GM23338 (cell line): Measurements from ENCODE around the gene RNF220. TPM values are rescaled to one million over a fixed set of nuclear protein-coding genes. Genes with fewer than 3 reads are reported as not detected.

Experiments used
- ATAC-seq: fragments of 200-7000 bp; cut with Tn5 transposase; 3 replicates; pipeline ENCODE4 v1.9.1; 2020
- DNase-seq: peaks from one replicate; pipeline ENCODE4 v3.0.0-alpha.2; 2015; ENCODE audit warnings: low spot score
- H2AFZ ChIP-seq: fragments of 200-600 bp; sonication (generic); 2 replicates; pipeline ENCODE4 v1.8.0; 2016; ENCODE audit warnings: antibody characterized with exemption, mild to moderate bottlenecking, moderate library complexity
- H3F3A ChIP-seq: fragments of 200-600 bp; sonication (generic); replicated peaks from 2 replicates; pipeline ENCODE4 v1.8.0; 2017; ENCODE audit warnings: antibody characterized with exemption, mixed run types, low read depth
- H3K27ac ChIP-seq: fragments of 200-600 bp; sonication (generic); 2 replicates; pipeline ENCODE4 v1.6.1; 2016; ENCODE audit warnings: low read depth
- H3K27me3 ChIP-seq: fragments of 200-600 bp; sonication (generic); 2 replicates; pipeline ENCODE4 v1.8.0; 2016; ENCODE audit warnings: mild to moderate bottlenecking, mixed run types, moderate library complexity; ENCODE audit not compliant: insufficient read depth
- H3K36me3 ChIP-seq: fragments of 200-600 bp; sonication (generic); 2 replicates; pipeline ENCODE4 v1.8.0; 2016; ENCODE audit warnings: mild to moderate bottlenecking; ENCODE audit not compliant: insufficient read depth
- H3K4me1 ChIP-seq: fragments of 200-600 bp; sonication (generic); 2 replicates; pipeline ENCODE4 v1.8.0; 2016; ENCODE audit warnings: mild to moderate bottlenecking, moderate library complexity; ENCODE audit not compliant: insufficient read depth
- H3K4me2 ChIP-seq: fragments of 200-600 bp; sonication (generic); 2 replicates; pipeline ENCODE4 v1.7.1; 2017; ENCODE audit warnings: mixed run types
- H3K4me3 ChIP-seq: fragments of 200-600 bp; sonication (generic); 2 replicates; pipeline ENCODE4 v1.6.1; 2016; ENCODE audit warnings: mixed run types
- H3K79me2 ChIP-seq: fragments of 200-600 bp; sonication (generic); replicated peaks from 2 replicates; pipeline ENCODE4 v1.8.0; 2017; ENCODE audit warnings: mild to moderate bottlenecking; ENCODE audit not compliant: insufficient read depth
- H3K9me2 ChIP-seq: fragments of 200-600 bp; sonication (generic); 2 replicates; pipeline ENCODE4 v1.8.0; 2017; ENCODE audit not compliant: insufficient read depth
- H4K20me1 ChIP-seq: fragments of 200-600 bp; sonication (generic); replicated peaks from 2 replicates; pipeline ENCODE4 v1.8.0; 2017; ENCODE audit warnings: mild to moderate bottlenecking; ENCODE audit not compliant: insufficient read depth
- H3K27ac Mint-ChIP-seq: 2 replicates; pipeline ENCODE4 v1.8.0; 2020; ENCODE audit warnings: inconsistent platforms, mild to moderate bottlenecking, moderate library complexity, mixed read lengths
- H3K27me3 Mint-ChIP-seq: 3 replicates; pipeline ENCODE4 v1.8.0; 2022; ENCODE audit warnings: low read depth, mild to moderate bottlenecking, moderate library complexity, mixed read lengths, inconsistent platforms; ENCODE audit not compliant: insufficient read depth, poor library complexity
- H3K36me3 Mint-ChIP-seq: 3 replicates; pipeline ENCODE4 v1.8.0; 2021; ENCODE audit warnings: low read depth, mild to moderate bottlenecking, inconsistent platforms, moderate library complexity, mixed read lengths
- H3K4me1 Mint-ChIP-seq: 3 replicates; pipeline ENCODE4 v1.8.0; 2020; ENCODE audit warnings: mild to moderate bottlenecking, inconsistent platforms, mixed read lengths
- H3K4me3 Mint-ChIP-seq: 3 replicates; pipeline ENCODE4 v1.8.0; 2021; ENCODE audit warnings: moderate library complexity, mild to moderate bottlenecking, inconsistent platforms, mixed read lengths
- H3K9me3 Mint-ChIP-seq: 3 replicates; pipeline ENCODE4 v1.8.0; 2020; ENCODE audit warnings: moderate library complexity, mild to moderate bottlenecking, inconsistent platforms, mixed read lengths
- CREB1 ChIP-seq: fragments of 250-450 bp; sonication (Bioruptor Pico); IDR thresholded peaks from 2 replicates; pipeline ENCODE4 v1.5.0; 2020; ENCODE audit warnings: low read depth, mild to moderate bottlenecking, moderate library complexity
- CTCF ChIP-seq, 2 experiments: fragments of 200-600 bp in 1 of 2; sonication (generic) in 1 of 2; conservative IDR thresholded peaks; 2 replicates each; pipeline versions ENCODE4 v1.5.1 to v1.6.1; 2016 to 2017; ENCODE audit warnings: antibody characterized with exemption in 2 of 2, low read depth in 2 of 2, mild to moderate bottlenecking in 2 of 2, moderate library complexity in 1 of 2
- ETS1 ChIP-seq: IDR thresholded peaks from 2 replicates; pipeline ENCODE4 v1.6.1; 2016; ENCODE audit warnings: antibody characterized with exemption
- EZH2 ChIP-seq: fragments of 200-600 bp; sonication (generic); IDR thresholded peaks from one replicate; pipeline ENCODE4 v1.8.0; 2017; ENCODE audit warnings: antibody characterized with exemption, mild to moderate bottlenecking, low read depth; ENCODE audit not compliant: unreplicated experiment
- EZH2phosphoT487 ChIP-seq: fragments of 200-600 bp; sonication (generic); IDR thresholded peaks from one replicate; pipeline ENCODE4 v1.8.1; 2018; ENCODE audit warnings: antibody characterized with exemption; ENCODE audit not compliant: unreplicated experiment
- JUNB ChIP-seq: IDR thresholded peaks from one replicate; pipeline ENCODE4 v1.6.1; 2016; ENCODE audit warnings: antibody characterized with exemption; ENCODE audit not compliant: unreplicated experiment
- NANOG ChIP-seq: IDR thresholded peaks from 2 replicates; pipeline ENCODE4 v1.6.1; 2016; ENCODE audit warnings: antibody characterized with exemption, borderline replicate concordance
- POLR2AphosphoS5 ChIP-seq: IDR thresholded peaks from 2 replicates; pipeline ENCODE4 v1.6.1; 2016; ENCODE audit warnings: antibody characterized with exemption, low read depth
- REST ChIP-seq: IDR thresholded peaks from one replicate; pipeline ENCODE4 v1.6.1; 2018; ENCODE audit warnings: antibody characterized with exemption; ENCODE audit not compliant: unreplicated experiment
- STAT1 ChIP-seq: IDR thresholded peaks from one replicate; pipeline ENCODE4 v1.6.1; 2016; ENCODE audit warnings: antibody characterized with exemption; ENCODE audit not compliant: unreplicated experiment
- ZNF114 ChIP-seq: fragments of 250-450 bp; sonication (Bioruptor Pico); IDR thresholded peaks from 2 replicates; pipeline ENCODE4 v1.5.0; 2020; ENCODE audit warnings: mild to moderate bottlenecking, moderate library complexity
- ZNF331 ChIP-seq: fragments of 250-450 bp; sonication (Bioruptor Pico); IDR thresholded peaks from 2 replicates; pipeline ENCODE4 v1.5.0; 2020; ENCODE audit warnings: low read depth, mild to moderate bottlenecking, moderate library complexity
- ZNF462 ChIP-seq: fragments of 250-450 bp; sonication (Bioruptor Pico); IDR thresholded peaks from 2 replicates; pipeline ENCODE4 v1.5.0; 2020; ENCODE audit warnings: mild to moderate bottlenecking, moderate library complexity
- polyA plus RNA-seq: library from polyadenylated mRNA; unstranded; fragments of >200 nt; fragmentation: Nextera tagmentation; extraction: Ambion mirVana; gene quantifications from 2 replicates; pipeline ENCODE4 v1.2.1, GENCODE V29; 2016
- total RNA-seq: library from RNA; depleted of rRNA; stranded (reverse); fragments of >200 nt; shearing (Covaris generic); gene quantifications from 2 replicates; pipeline ENCODE4 v1.2.3, GENCODE V29; 2014

The RNF220 gene
- total and polyA plus RNA-seq, 2 experiments from 2014 or later: 72.8 to 168 TPM

GRCh38 chr1:44511363-44511762 is 106.3 kb downstream of the RNF220 start:
- no peak overlapping the region for H2AFZ ChIP-seq
- peaks cover 18% of the 10 kb centered on the region for H3K79me2 ChIP-seq
- peaks cover 57% of the 10 kb centered on the region for H3K4me1 Mint-ChIP-seq
- ATAC-seq (no peak), DNase-seq (no peak)
- peaks cover 24% of the 10 kb centered on the region for H3K27me3 Mint-ChIP-seq
- no peaks in the 10 kb centered on the region for H4K20me1 ChIP-seq
- no peaks in the 10 kb centered on the region for H3K27me3 ChIP-seq
- H3K9me3 Mint-ChIP-seq: no peaks in the 10 kb centered on the region
- H3K9me2 ChIP-seq: peaks cover 8% of the 10 kb centered on the region
- H3K36me3 Mint-ChIP-seq: no peaks in the 10 kb centered on the region
- H3F3A ChIP-seq: 0 out of 2 replicates have a peak, but pooled peaks cover 2% of the 10 kb centered on the region
- no peak overlapping the region for H3K27ac Mint-ChIP-seq
- no peak for TF ChIP-seq CTCF (conservative IDR thresholded peaks at IDR 0.05; ENCODE audit: low read depth in 2 of 2)
- TF ChIP-seq REST: no peak
- TF ChIP-seq EZH2phosphoT487: no peak
- TF ChIP-seq JUNB: no peak
- no peak for TF ChIP-seq ZNF331
- no peak for TF ChIP-seq POLR2AphosphoS5
- TF ChIP-seq EZH2: no peak
- no peak for TF ChIP-seq CREB1 (CRISPR knock-in tag)
- no peak for TF ChIP-seq ZNF462
- TF ChIP-seq ZNF114 (CRISPR knock-in tag): no peak
- TF ChIP-seq NANOG: no peak
- TF ChIP-seq STAT1: no peak
- no peak for TF ChIP-seq ETS1
- no peak overlapping the region for H3K4me3 ChIP-seq
- H3K4me2 ChIP-seq: no peak overlapping the region
- no peak overlapping the region for H3K4me3 Mint-ChIP-seq
- no peak overlapping the region for H3K27ac ChIP-seq
- H3K4me1 ChIP-seq: peaks cover 53% of the 10 kb centered on the region
- no peaks in the 10 kb centered on the region for H3K36me3 ChIP-seq
